Hepatocyte (in vitro differentiated cells): Measurements from ENCODE around the gene HRH1.

ENCODE experiments used
- EZH2 ChIP-seq: fragments of 200-600 bp; sonication (generic); IDR thresholded peaks from 2 replicates; pipeline ENCODE4 v1.6.1; 2016; ENCODE audit warnings: antibody characterized with exemption, mild to moderate bottlenecking, borderline replicate concordance
- EZH2phosphoT487 ChIP-seq: fragments of 200-600 bp; sonication (generic); IDR thresholded peaks from one replicate; pipeline ENCODE4 v1.6.1; 2018; ENCODE audit warnings: antibody characterized with exemption, mild to moderate bottlenecking, low read depth, moderate library complexity; ENCODE audit not compliant: unreplicated experiment, severe bottlenecking
- TF ChIP-seq, protein P1 (sequence below): fragments of 200-600 bp; sonication (generic); IDR thresholded peaks from 2 replicates; pipeline ENCODE4 v1.5.1; 2016; ENCODE audit warnings: antibody characterized with exemption, mild to moderate bottlenecking; ENCODE audit not compliant: poor library complexity

DNA sequence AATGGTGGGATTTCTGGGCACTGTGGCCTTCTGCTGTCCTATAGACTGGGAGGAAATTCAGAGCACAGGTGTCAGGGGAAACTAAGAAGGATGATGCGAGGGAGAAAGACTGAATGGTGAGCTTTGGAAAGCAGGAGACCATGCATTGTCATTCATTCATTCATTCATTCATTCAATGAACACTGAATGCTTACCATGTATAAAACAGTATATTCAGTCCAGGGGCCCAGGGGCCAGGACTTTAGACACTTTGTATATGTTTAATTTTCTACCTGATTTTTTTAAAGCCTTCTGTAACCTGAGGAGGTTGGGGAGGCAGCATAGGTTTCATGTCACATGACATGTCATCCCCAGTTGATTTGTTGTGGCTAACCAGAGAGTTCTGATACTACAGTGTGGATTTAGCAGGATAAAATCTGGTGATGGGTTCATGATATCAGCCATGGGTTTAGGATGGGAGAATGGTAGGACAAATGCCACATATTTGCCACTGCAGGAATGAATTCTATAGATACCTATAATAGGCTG is 60.2 kb downstream of the HRH1 start:
- TF ChIP-seq, protein P1, sequence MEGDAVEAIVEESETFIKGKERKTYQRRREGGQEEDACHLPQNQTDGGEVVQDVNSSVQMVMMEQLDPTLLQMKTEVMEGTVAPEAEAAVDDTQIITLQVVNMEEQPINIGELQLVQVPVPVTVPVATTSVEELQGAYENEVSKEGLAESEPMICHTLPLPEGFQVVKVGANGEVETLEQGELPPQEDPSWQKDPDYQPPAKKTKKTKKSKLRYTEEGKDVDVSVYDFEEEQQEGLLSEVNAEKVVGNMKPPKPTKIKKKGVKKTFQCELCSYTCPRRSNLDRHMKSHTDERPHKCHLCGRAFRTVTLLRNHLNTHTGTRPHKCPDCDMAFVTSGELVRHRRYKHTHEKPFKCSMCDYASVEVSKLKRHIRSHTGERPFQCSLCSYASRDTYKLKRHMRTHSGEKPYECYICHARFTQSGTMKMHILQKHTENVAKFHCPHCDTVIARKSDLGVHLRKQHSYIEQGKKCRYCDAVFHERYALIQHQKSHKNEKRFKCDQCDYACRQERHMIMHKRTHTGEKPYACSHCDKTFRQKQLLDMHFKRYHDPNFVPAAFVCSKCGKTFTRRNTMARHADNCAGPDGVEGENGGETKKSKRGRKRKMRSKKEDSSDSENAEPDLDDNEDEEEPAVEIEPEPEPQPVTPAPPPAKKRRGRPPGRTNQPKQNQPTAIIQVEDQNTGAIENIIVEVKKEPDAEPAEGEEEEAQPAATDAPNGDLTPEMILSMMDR = no peak
- TF ChIP-seq EZH2 (no peak), EZH2phosphoT487 (no peak)
